Femur (tissue), 1 donor: ENCODE data around the gene HTR2B.
"Not testable (repeated sequence)": the region's sequence is repeated elsewhere in the genome, so short reads cannot be mapped to it uniquely, and the experiment has no call there.

Experiments used
- DNase-seq: peaks from one replicate; pipeline ENCODE4 v3.0.0-alpha.2; 2017

The HTR2B gene

GRCh38 chr2:231124838-231125568, at the start of gene HTR2B:
TSS of gene HTR2B (minus strand) at chr2:231125042. CDS start at chr2:231123764, 1,278 bp downstream.
- DNase-seq, result no peak

GRCh38 chr2:231174211-231174651, 49.4 kb upstream of the HTR2B start:
- DNase-seq, result no peak

- no peak for DNase-seq
These were observed 47.2 kb upstream of the HTR2B start for GRCh38 chr2:231172025-231172424.

- DNase-seq, result no peak
These were observed 45.2 kb upstream of the HTR2B start for GRCh38 chr2:231170055-231170454.

DNA sequence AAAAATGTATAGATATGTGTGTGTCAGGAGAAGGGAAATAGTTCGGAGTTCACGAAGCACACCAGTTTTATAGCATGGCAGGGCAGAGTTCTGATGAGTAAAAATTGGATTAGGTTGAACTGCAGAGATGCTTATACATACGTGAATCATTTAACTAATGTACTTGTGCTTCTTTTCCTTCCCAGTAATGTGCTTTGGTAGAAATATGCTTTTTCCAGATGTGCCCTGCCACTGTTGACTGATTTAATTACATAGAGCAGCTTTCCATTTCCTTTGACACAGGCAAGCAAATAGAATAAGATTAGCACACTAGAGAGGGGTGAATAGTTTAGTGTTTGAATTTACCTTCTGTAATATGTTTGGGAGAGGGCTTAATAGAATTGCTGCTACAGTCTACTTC, 44.6 kb upstream of the HTR2B start:
- no peak for DNase-seq

GRCh38 chr2:231168460-231169139, 43.8 kb upstream of the HTR2B start:
- no peak for DNase-seq

- no peak for DNase-seq
These were observed 43.1 kb upstream of the HTR2B start for GRCh38 chr2:231167745-231168459.

DNA sequence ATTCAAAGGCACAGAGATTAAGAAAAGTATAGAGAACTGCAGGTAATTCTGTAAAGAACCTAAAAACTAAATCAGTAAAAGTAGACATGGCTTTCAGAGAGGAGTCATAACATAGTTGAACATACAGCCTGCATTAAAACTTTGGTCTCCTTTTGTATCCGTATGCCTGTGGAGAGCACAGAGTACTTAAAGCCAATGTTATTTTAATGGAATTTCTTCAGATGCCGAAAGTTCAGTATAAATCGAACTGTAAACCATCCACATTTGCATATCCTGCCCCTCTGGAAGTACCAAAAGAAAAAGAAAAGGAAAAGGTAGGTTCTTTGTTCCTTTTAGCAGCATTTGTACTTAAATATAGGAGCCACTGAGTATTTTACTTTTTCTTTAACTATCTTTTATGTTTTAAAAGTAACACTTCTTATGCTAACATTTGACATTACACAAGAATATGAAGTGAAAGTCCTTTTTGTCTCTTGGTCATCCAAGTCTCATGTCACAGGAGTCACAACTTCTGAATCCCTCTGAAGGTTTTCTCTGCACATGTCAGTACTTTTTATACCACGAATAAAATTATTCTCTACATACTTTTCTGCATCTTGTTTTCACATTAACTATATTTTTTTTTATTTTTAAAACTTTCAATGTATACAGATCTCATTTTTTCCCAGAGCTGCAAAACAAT, 38.7 kb upstream of the HTR2B start:
- DNase-seq, result no peak

DNA sequence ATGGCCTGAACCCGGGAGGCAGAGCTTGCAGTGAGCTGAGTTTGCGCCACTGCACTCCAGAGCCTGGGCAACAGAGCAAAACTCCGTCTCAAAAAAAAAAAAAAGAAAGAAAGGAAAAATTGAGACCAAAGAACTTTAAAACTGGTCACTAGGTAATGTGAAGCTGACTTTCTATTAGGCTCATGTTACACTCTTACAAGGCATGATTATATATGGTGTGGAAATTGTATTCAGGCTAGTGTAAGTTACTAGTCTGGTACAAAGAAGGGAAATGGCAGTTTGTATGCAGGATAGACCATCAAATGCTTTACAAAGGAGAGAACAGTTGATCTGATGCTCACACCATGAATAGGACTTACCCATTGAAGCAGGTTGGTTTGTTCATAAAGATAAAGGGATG, 38.2 kb upstream of the HTR2B start:
- DNase-seq, result no peak

GRCh38 chr2:231161877-231162329, 37.1 kb upstream of the HTR2B start:
- no peak for DNase-seq

DNA sequence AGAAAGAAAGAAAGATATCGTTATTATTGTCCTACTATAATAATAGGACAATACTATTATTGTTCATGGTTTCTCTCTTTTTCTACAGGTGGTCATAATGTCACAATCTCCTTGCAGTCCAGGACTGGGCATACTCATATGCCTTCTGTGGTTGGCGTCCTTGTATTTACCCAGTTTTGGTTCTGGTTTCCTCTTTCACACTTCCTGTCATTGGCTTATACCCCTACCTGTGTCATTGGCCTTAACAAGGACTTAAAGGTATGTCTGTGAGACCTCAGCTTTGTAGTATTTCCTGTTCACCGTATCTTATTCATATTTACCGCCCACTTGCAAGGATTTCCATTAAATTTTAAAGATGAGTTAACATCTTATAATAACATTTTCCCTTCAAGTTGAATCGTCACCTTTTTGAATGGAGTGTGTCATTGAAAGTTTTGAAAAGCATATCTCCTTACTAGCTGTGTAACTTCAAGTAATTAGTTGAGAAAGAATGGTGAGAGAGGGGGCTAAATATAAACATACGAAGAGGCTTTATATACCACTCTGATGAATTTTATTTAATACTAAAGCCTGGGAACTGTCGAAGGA, 36.5 kb upstream of the HTR2B start:
- no peak for DNase-seq

DNA sequence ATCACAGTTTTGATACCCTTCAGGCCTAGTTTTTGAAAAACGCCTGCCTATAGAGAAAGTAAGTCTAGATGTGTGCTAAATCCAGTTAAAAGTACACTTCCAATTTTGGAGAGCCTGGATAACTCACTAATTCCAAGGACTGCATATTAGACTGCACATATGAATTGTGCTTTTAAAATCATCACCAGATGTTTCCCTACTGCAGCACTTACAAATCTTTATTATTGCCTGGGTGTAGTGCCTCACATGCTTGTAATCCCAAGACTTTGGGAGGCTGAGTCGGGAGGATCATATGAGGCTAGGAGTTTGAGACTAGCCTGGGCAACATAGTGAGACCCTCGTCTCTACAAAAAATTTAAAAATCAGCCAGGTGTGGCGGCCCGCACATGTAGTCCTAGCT, 35.9 kb upstream of the HTR2B start:
- no peak for DNase-seq

DNA sequence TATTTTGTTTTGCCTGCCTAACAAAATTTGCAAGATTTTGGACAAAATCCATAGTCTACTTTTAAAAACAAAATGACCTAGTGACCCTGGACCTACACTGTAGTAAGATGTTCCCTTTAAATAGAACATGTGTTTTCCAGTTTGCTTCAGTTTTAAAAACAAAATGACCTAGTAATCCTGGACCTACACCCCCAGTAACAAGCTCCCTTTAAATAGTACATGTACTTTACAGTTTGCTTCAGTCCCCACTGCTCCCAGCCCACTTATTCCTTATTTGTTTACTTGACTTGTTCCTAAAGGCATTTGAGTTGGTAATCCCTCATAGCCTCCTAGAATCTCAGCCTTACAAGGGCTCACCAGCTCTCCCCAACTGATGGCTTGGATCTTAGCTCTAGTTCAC, 34.5 kb upstream of the HTR2B start:
- no peak for DNase-seq

GRCh38 chr2:231152800-231153557, 28.1 kb upstream of the HTR2B start:
- DNase-seq, result no peak

GRCh38 chr2:231146665-231147064, 21.8 kb upstream of the HTR2B start:
- no peak for DNase-seq

DNA sequence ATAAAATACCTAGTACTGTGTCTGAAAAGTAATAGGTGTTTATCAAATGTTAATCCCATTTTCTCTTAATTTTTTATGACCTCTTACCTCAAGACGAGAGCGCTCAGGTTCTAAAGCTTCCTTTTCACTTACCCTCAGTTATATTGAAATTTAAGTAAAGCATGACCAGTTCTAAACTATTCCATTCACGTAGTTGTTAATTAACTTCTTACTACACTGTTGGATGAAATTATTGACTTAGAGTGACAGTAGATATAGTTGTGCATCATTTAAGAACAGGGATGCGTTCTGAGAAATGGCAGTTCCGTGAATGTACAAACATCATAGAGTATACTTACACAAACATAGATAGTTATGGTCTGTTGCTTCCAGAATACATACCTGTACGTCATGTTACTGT, 20.1 kb upstream of the HTR2B start:
- DNase-seq, result no peak

DNA sequence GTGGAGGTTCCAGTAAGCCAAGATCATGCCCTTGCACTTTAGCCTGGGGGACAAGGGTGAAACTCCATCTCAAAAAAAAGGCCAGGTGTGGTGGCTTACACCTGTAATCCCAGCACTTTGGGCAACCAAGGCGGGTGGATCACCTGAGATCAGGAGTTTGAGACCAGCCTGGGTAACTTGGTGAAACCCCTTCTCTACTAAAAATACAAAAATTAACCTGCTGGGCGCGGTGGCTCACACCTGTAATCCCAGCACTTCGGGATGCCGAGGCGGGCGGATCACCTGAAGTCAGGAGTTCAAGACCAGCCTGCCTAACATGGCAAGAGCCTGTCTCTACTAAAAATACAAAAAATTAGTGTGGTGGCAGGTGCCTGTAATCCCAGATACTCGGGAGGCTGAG, 16.0 kb upstream of the HTR2B start:
- DNase-seq, result not testable (repeated sequence)

GRCh38 chr2:231139796-231140195, 15.0 kb upstream of the HTR2B start:
- no peak for DNase-seq

- DNase-seq, result peak; percentile 64
These were observed 13.9 kb upstream of the HTR2B start for GRCh38 chr2:231138699-231139098.

- DNase-seq, result no peak
These were observed 10.2 kb upstream of the HTR2B start for GRCh38 chr2:231134910-231135655.
